Measurements from ENCODE around the gene CDV3. TPM values are rescaled to one million over a fixed set of nuclear protein-coding genes. Genes with fewer than 3 reads are reported as not detected.

CDV3 gene
- total RNA-seq, 1 donor from 2014 or later = 159 TPM

- intact Hi-C loops (cut with micrococcal nuclease) = no loop called here
- ATAC-seq (no peak), DNase-seq (no peak)
Observed at GRCh38 chr3:133562376-133562775, 11.1 kb upstream of the CDV3 start.

GRCh38 chr3:133563186-133563591, 10.3 kb upstream of the CDV3 start:
- intact Hi-C loops (cut with micrococcal nuclease) = no loop called here
- ATAC-seq = no peak
- no peak for DNase-seq

- DNase-seq = no peak
- intact Hi-C loops (cut with micrococcal nuclease) = no loop called here
Observed at GRCh38 chr3:133563816-133564215, 9.7 kb upstream of the CDV3 start.

DNA sequence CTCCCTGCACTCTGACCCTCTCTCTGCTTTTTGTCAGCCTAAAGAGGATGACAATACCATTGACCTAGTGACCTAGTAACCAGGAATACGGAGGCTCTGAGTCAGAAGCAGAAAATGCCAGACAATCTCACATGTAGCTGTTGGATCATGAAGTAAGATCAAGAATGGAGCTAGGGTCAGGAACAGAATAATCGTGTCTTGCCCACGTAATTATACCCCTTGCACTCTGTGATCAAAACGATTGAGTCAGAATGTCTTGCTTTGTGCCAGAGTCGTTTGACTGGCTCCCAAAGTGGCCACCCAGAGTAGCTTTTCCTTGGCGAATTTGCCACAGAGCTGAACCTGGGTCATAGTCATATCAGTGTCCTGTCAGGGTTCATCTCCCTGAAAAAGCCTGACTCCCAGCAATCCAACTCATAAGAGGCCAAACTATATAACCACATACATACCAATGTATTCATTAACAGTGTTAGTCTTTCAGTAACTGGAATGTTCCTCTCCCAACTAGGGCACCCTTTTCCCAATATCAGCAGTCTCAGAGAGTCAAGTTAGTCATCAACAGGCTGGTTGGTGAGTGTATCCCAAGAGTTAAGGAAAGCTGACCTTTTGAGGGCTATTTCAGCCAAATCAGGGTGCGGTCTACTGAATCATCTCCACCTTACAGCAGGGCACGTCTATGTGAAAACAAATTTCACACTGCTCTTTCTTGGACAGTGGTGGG, 5.0 kb upstream of the CDV3 start:
- intact Hi-C loops (cut with micrococcal nuclease) = no loop called here
- no peak for DNase-seq
- ATAC-seq = no peak

More at GRCh38 chr3:133563816-133564215, 9.7 kb upstream of the CDV3 start:
- ATAC-seq = no peak

DNA sequence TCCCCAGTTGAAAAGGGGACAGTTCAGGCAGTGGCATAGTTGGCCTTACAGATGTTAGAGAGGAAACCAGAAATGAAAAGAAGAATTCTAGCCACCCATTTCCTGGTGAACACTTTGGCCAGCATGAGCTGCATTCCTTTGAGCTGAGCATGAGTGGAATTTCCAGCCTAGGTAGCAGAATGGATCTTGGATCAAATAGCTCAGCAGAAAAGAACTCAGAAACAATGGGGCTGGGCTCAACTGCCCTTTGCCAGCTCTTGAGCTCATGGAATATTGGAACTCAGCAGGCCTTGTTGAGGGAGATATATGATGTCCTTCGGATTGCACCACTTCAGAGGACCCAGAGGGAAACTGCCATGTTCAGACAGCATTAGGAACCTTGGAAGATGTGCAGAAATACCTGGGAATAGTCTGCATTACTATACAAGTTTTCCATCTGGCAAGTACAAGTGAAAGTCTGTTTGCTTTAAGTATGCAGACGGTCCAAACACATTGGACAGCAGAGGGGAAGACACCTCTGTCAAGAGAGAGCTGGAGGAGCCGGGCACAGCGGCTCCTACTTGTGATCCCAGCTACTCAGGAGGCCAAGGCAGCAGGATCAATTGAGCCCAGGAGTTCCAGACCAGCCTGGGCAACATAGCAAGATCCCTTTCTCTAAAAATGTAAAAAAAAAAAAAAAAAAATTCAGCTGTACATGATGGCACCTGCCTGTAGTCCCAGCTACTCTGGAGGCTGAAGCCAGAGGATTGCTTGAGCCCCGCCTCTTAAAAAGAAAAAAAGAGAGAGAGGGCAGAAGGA, 3.1 kb upstream of the CDV3 start:
- DNase-seq = no peak
- intact Hi-C loops (cut with micrococcal nuclease) = loop anchor here (5.0 kb wide), 1 partner anchor 848 kb away; the partner anchor contains the start of gene NPHP3
- ATAC-seq = no peak

GRCh38 chr3:133570937-133571320, 2.6 kb upstream of the CDV3 start:
- DNase-seq (no peak), ATAC-seq (no peak)
- intact Hi-C loops (cut with micrococcal nuclease) = loop anchor here (5.0 kb wide), 1 partner anchor 849 kb away; the partner anchor contains the start of gene NPHP3

GRCh38 chr3:133572158-133573053, 1.1 kb upstream of the CDV3 start:
- intact Hi-C loops (cut with micrococcal nuclease) = loop anchor here (5.0 kb wide), 1 partner anchor 850 kb away; the partner anchor contains the start of gene NPHP3
- no peak for ATAC-seq

GRCh38 chr3:133573054-133573628, 345 bp upstream of the CDV3 start:
- ATAC-seq (peak; percentile 94), DNase-seq (peak; percentile 100)
- intact Hi-C loops (cut with micrococcal nuclease) = loop anchor here (5.0 kb wide), 1 partner anchor 851 kb away; the partner anchor contains the start of gene NPHP3

More at GRCh38 chr3:133572158-133573053, 1.1 kb upstream of the CDV3 start:
- DNase-seq = no peak

- DNase-seq (peak; percentile 87), ATAC-seq (peak; percentile 51)
- intact Hi-C loops (cut with micrococcal nuclease) = loop anchor here (5.0 kb wide), 1 partner anchor 852 kb away; the partner anchor contains the start of gene NPHP3
Observed at GRCh38 chr3:133574260-133574881, 885 bp downstream of the CDV3 start.

DNA sequence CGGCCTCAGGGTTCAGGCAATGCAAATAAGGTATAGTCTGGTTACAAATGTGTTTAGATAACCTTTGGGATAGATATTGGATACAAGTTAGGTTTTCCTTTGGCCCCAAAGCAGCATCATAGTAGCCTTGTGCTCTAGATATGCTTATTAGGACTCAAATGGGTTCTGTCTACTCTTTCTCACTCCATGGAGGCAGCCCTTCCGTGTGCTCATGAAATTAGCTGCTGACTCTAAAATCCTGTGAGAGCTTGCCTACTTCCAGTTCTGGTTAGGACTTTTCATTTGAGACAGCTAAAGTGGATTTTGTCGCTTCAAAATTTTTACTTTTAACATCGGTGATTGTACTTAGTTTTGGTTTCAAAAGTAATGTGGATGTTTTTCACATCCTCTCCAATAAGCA, 1.6 kb downstream of the CDV3 start:
- intact Hi-C loops (cut with micrococcal nuclease) = no loop called here
- ATAC-seq (no peak), DNase-seq (no peak)

DNA sequence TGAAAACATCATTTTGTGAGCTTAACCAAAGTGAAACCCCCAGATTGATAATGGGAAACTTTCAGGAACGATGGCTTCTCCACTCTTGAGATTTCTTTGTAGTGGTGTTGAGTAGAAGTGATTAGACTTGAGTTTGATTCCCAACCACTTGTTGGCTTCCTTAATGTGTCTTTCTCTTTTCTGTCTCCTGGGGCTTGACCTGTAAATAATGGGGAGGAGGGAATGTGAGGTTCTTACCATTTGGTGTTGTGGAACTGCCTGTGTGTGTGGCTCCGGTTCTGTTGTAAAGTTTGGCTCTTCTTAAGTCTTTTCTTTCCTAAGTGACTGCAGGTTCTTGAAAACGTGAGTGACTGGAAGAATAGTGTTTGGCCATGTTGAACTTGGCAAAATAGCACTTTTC, 2.7 kb downstream of the CDV3 start:
- DNase-seq (no peak), ATAC-seq (no peak)
- intact Hi-C loops (cut with micrococcal nuclease) = no loop called here

DNA sequence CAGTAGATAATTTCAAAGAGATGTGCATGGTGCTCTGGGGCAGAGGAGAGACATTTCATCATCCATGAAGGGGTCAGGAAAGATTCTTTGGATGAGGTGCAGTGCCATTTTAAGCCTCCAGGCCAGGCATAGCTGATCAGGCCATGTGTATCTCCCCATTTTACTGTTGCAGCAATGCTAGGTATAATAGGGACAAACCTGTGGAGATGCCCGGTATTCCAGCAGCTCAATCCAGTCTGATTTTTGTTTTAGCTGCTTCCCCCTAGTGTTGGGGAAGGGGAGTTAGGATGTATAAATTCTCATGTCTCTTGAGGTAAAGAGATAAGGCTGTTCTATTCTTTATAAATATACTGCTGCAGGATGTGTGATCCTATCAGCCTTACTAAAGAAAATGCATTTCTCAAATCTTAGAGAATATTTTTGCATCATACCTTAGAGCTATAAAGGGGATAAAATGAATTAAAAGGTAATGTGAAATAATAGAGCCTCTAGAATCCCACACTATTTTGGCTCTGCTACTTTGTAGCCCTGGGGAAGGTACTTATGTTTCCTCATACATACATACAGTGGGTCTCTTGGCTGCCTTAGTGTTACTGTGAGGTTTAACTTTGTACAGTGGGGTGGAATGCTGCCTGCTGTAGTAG, 5.2 kb downstream of the CDV3 start:
- no peak for ATAC-seq
- DNase-seq = no peak
- intact Hi-C loops (cut with micrococcal nuclease) = no loop called here

- ATAC-seq (no peak), DNase-seq (no peak)
- intact Hi-C loops (cut with micrococcal nuclease) = loop anchor here (10.0 kb wide), 1 partner anchor 99 kb away; no protein-coding TSS in a partner anchor
Observed at GRCh38 chr3:133583396-133583795, 9.9 kb downstream of the CDV3 start.

DNA sequence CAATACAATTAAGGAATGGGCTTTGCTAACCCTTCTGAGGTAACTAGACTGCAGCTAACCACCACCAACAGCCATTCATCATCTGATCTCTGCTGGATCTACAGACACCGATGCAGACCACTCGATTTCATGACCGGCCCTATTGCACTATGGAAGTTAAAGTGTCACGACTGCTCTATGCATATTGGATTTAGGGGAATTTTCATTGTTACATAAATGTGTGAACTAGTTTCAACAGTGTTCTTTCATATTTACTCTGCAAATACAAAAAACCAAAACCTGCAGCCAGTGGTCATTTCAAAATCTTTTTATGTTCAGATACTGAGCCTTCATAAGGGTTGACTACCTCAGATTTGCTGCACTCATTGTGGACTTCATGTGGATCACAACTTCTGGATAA, 14.5 kb downstream of the CDV3 start:
- DNase-seq = no peak
- no peak for ATAC-seq
- intact Hi-C loops (cut with micrococcal nuclease) = loop anchor here (10.0 kb wide), 1 partner anchor 103 kb away; no protein-coding TSS in a partner anchor

DNA sequence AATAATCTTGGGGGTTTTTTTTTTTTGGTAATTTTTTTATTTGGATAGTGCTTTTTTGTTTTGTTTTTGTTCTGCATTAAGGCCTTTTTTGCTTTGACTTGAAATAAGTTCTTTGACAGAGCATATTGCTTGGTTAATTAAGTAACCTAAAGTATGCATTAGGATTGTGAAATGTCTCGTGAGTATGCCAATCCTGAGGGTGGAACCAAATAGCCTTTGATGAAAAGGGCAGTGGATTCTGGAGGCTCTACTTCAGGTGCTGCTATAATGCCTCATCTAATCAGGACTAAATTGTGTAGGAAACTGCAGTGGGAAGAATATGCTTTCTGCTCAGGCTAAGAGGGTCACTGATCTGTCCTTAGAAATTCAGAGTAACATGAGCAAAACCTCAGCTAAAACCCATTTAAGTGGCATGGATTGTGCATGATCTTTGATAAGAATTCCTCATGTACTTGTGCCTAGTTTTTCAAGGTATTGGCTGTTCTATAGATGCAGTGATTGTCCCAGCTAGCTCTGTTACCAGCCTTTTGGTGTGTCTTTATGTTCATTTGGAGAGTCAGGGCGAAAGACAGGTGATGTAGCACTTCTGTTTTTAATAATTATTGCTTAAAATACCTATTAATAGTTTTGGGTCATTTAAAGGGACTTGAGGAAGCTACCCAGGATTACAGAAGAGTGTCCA, 15.4 kb downstream of the CDV3 start:
- intact Hi-C loops (cut with micrococcal nuclease) = loop anchor here (10.0 kb wide), 1 partner anchor 104 kb away; no protein-coding TSS in a partner anchor
- ATAC-seq (no peak), DNase-seq (no peak)

DNA sequence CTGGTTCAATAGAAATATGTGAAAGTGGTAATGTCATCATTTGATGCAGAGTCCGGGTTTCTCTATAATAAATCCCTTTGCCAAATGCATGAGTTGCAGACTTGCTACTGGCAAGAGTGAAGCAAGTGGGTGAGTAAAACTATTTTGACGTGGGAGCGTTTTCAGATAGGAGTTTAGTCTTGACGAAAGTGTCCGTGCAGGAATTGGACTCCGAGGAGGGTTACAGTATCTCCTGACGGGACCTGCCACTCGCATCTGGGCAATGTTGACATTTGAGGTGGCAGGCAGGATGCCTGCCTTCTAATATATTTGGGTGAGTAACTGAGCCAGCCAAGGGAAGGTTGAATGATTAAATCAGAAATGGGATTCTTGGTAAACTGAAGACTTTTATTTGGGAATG, 16.0 kb downstream of the CDV3 start:
- DNase-seq (no peak), ATAC-seq (peak; percentile 75)
- intact Hi-C loops (cut with micrococcal nuclease) = loop anchor here (10.0 kb wide), 1 partner anchor 105 kb away; no protein-coding TSS in a partner anchor

GRCh38 chr3:133591271-133591742, 17.8 kb downstream of the CDV3 start:
- no peak for DNase-seq
- intact Hi-C loops (cut with micrococcal nuclease) = no loop called here
- no peak for ATAC-seq

Data from left ventricle myocardium superior (tissue), 1 donor.